Activated T-cell treated with anti-CD3 and anti-CD28 coated beads for 1 hour (primary cell): ENCODE results near the gene CSAD.
A peak's percentile ranks its signal among the peaks of the same experiment; 100 is the strongest.
"Not testable (repeated sequence)": the region's sequence is repeated elsewhere in the genome, so short reads cannot be mapped to it uniquely, and the experiment has no call there.

Experiments used
- DNase-seq: peaks from one replicate; pipeline ENCODE4 v3.0.0-alpha.2; 2020; ENCODE audit warnings: low read depth

Gene CSAD

DNA sequence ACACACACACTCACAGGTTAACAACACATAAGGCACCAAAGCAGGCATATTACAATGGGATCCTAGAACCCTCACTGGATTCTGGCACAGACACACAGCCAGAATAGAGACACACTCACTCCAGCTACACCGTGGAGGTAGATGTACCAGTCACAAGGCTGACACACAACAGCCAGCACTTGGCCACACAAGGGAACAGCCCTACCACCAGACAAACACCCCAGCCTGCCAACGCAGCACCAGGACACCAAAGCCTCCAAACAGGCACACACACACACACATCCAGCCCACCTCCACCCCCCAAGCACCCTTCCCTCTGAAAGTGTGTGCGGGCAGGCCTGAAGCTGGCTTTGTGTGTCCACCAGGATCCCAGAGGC lies 37.2 kb upstream of the CSAD start:
- no peak for DNase-seq

DNA sequence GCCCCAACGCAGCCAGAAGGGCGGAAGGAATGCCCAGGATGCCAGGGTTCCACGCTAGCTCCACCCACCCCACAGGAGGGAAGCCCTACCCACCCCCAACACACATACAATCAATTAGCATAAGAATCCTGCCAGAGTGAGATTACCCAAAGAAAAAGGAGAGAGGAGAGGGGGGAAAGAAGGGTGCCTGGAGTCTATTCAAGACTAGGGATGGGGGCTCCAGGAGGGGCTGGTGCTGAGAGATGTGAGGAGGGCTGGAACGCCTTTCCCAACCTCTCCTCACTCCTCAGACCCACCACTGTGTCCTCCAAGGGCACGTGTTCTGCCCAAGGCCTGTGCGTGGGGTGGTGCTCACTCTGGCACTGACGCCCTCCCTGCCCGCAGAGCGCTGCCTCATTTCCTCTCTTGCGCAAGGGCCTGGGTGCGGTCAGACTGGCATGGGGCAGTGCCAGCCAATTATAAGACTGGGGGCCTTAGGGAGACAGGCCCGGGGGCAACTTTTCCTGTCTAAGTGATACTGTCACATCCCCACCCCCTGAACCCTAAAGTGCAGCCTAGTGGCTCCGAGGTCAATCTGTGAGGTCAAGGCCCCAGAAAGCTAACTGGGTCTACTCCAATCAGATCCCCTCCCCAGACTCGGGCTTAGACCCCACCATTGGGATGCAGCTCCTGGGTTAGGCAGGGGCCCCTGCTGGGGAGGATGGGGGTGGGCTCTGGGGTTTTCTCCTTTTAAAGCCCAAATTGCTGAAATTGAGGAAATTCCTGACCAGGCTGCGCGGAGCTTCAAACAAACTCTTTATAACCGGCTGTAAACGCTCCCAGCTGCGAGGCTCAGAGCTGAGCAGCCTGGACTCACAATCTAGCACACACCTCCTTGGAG lies 36.6 kb upstream of the CSAD start:
- no peak for DNase-seq

DNA sequence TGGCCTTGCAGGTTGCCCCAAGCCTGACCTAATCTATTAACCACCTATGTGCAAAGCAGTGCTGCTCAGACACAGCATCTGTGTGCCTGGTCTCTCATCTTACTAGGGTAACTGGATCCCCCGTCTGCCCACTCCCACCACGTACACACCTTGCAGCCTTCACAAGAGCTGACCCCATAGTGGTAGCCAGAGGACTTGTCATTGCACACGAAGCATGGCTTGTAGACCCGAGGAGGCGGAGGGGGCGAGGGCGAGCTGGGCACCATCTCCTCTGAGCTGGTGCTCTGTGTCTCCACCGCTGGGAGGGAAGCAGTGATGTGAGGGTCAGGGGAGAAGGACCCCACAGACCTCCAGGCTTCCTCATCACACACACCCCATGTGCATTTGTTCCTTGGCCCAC lies 34.8 kb upstream of the CSAD start:
- no peak for DNase-seq

DNA sequence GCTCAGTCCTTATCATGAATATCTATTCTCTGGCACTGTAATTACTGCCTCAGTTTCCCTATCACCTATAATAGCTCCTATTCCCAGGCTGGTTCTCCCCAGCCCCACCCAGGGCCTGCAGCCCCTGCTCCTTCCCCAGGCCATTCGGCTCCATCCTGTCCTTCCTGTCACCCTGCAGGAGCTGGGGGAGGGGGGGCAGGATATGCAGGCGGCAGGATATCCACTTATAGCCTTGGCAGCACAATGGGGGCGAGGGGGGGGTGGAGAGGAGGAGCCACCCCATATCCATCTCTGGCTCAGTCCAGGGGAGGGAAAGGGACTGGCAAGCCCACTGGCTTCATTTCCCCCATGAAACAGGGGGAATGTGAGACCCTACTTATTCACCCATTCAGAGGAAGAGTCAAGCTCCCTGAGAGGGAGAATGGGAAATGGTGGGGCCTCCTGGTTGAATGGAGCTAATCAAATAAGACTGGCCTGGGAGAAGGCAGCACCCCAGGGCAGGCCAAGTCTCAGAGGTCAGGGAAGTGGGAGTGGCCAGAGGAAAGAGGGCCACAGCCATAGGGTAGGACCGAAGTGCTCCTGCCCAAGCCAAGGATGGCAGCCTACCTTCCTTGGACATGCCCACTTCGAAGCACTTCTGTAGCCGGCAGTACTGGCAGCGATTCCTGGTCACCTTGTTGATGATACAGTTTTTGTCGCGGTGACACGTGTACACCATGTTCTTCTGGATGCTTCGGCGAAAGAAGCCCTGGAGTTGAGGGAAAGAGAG lies 34.1 kb upstream of the CSAD start:
- no peak for DNase-seq

DNA sequence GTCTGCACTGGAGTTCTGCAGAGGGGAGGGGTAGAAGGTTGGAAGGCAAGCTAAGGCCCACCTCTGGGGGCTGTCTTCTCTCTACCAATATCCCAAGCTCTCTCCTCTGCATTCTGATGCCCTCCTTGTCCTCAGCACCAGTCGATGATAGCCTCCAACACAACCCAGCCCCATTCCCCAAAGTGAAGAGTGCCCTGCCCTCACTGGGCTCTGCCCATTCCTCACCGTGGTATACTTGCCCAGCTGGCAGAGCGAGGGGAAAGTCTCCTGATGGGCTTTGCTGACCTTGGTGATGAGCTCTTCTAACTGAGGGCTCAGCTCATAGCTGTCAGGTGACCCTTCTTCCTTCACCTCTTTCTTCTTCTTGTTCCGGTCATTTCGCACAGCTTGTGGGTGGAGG lies 33.5 kb upstream of the CSAD start:
- no peak for DNase-seq

DNA sequence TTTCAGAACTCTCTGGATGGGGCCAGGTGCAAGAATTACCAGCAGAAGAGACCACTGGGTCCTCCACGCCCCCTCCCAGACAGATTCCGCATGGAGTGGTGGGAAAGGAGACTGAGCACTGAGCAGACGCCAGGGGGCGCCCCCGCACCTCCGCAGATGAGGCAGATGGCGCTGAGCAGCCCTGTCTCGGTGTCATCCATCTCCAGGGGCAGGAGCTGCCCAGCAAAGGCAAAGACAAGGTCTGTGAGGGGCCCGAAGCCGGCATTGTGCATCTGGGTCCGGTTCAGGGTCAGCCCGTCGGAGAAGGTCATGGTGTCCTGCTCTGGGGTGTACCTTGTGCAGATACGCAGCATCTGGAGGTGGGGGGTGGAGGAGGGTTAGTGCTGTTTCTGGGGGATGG lies 32.6 kb upstream of the CSAD start:
- DNase-seq, result peak; percentile 81

DNA sequence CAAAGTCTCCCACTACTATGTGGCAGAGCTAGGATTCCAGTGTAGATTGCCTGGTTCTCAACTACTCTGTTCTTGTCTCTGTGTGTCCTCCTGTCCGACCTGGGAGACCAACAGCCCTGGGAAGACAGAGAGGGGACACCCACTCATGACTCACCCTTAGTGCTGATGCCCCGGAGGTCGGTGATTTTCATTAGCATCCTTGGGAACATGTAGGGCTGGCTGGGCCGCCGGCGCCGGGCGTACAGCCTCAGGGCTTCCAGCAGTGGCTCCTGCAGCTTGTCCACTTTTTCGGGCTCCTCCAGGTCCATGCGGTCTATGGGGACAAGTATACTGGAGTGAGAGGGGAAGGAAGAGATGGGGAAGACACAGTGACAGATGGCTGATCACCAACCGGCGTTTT lies 32.2 kb upstream of the CSAD start:
- no peak for DNase-seq

DNA sequence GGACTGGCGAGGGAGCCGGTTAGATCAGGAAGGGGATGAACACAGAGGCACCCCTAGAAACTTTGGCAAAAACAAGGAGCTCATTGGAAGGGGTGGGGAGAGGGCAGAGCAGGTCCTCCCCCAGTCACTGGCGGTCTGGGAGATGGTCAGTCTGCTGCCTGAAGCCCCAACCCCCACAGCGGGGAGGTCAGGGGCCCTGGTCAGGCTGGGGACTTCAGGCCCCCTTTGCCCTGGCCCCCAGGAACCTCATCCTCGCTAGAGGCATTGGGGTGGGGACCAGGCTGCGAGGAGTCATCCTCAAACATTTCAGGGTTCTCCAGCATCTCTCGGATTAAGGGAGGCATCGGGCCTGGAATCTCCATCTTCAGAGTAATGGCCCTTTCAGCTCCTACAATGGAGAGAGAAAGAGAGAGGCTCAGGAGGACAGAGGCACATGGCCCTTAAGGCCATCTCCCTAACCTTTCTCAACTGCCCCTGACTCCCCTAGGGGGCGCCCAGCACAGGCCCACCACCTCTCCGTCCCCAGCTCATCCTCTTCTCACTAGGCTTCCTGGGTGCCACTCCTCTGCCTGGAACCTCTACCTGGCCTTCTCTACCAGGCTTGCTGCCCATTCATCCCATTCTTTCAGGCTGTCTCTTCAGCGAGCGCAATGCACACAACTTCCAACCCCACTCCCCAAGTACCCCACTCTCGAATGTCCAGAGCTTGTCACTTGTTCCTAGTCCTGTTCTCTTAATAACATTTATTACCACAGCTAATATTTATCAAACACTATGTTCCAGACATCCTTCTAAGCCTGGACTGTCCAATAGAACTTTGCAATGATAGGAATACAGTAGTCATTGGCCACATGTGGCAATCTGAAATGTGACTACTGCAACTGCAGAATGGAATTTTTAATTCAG lies 31.0 kb upstream of the CSAD start:
- no peak for DNase-seq

DNA sequence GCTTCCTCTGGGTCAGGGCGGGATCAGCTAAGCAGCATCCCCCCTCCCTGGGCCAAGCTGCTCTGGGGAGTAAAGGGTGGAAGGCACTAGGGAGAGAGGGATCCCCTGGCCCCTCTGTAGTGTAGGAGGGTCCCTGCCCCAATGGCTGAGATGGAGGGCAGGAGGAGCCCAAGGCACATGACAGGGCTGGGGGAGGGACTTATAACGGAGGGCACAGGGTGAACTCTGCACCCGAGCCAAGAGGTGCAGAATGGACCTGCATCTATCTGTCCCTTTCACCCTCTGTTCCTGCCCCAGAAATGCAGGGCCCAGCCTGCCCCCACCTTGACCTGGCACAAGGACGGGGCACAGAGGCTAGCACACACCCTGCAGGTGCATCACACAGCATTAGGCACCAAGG lies 30.1 kb upstream of the CSAD start:
- no peak for DNase-seq

DNA sequence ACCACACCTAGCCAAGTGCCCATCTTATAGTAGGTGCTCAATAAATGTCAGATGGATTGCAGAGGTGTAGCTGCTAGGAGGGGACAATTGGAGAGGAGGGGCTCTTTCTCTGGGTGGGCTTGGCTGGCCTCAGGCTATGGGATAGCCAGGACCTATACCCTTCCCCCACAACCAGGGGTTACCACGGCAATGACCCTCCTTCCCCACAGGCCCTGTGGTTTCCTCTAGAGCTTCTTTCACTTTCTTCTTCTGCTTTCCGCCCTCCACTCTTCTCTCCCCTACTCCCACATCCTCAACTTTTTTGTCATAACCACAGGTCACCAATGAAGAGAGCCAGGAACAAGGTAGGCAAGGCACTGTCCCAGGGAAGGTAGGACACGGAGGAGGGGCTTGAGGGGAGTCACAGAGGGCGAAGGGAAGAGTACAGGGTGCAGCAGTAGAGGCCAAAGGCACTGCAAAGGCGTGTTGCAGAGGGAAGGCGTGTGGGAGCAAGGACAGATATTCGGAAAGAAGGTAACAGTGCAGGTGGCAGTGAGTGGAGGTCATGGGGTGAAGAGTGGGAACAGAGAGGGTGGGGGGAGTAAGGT lies 28.2 kb upstream of the CSAD start:
- DNase-seq, result no peak

DNA sequence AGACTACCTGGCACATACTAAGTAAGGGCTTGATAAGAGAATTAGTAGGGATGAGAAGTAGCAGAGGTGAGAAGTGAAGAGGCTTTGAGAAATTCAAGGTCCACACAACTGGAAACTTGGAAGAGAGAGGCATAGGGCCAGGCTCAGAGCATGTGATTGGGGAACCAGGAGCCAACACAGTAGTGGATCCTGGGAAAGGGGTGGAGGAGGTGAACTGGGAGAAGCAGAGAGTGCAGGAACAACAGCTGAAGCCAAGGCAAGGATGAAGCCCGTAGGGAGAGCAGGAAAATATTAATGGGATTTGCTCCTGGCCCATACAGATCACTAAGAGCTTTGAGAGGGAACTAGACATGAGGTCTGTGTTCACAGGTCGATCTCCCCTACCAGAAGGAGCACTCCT lies 27.7 kb upstream of the CSAD start:
- DNase-seq, result no peak

DNA sequence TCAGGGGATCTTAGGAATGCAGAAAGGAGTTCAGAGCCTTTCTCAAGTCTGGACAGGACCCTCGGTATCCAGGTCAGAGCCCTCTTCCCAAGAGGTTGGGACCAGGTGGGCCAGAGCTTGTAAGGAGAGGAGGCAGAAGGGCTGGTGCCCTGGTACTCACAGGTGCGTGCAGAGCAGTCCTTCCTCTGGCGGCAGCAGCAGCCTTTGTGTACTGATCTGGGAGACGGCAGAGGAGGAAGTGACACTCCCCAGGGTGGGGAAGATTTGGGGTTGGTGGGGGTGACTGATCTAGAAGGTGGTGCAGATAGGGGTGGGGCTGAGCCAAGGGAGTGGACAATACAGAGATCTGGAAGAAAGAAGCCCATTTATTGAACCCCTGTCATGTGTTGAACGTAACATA lies 26.3 kb upstream of the CSAD start, which contains the start of gene ITGB7:
Gene ITGB7 (minus strand): TSS at position 210 of the 400 bp plus-strand sequence. CDS start 6,808 bp downstream, outside the sequence.
- peak; percentile 61 for DNase-seq

DNA sequence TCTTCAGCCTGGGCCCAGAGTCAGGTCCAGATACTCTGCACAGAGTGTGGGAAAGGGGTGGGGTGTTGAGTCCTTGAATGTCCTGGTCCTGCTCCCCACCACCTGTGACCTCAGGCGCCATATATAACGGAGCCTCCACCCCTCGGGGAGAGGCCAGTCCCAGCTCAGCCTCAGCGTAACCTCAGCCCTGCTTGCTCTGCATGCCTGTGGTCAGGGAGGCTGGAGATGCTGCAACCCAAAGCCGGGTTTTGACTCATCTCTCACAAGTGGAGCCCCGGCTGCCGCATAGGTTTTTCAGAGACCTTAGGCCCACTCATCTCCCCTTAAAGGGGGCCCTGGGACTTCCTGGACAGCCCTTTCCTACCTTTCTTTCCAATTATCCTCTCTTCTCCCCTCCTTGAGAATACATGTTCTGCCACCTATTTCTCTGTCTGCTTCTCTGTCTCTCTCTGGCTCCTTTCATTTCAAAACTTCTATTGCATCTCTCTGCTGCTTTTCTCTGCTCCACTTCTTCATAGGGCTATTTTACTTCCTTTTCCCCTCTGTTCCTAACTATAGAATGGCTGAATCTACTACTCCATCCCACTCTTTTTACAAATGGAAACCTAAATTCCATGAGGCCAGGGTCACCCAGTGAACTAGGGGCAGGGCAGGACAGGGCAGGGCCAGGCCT lies 25.2 kb upstream of the CSAD start:
- peak; percentile 35 for DNase-seq

DNA sequence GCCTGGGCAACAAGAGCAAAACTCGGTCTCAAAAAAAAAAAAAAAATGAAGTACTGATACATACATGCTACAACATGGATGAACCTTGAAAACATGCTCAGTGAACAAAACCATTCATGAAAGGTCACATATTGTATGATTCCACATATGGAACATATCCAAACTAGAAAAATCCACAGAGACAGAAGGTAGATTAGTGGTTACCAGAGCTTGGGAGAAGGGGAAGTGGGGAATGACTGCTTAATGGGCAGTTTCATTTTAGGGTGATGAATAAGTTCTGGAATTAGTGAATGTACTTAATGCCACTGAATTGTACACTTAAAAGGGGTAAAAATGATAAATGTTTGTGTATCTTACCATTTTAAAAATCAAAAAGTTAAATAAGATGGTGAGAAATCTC lies 23.6 kb upstream of the CSAD start:
- DNase-seq, result no peak

DNA sequence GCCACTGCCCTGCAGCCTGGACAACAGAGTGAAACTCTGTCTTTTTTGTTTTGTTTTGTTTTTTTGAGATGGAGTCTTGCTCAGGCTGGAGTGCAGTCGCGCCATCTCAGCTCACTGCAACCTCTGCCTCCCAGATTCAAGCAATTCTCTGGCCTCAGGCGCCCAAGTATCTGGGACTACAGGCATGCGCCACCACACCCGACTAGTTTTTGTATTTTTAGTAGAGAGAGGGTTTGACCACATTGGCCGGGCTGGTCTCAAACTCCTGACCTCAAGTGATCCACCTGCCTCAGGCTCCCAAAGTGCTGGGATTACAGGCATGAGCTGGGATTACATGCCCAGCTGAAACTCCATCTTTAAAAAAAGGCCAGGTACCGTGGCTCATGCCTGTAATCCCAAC lies 21.6 kb upstream of the CSAD start:
- not testable (repeated sequence) for DNase-seq

DNA sequence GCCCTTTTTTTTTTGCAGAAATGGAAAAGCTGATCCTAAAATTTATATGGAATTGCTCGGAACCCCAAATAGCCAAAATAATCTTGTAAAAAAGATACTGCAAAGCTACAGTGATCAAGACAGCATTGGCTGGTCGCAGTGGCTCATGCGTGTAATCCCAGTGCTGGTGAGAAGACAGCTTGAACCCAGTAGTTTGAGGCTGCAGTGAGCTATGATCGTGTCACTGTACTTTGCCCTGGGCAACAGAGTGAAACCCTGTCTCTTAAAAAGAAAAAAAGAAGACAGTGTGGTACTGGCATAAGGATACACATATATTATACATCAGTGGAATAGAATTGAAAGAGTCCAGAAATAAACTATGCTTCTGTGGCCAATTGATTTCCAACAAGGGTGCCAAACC lies 20.9 kb upstream of the CSAD start:
- no peak for DNase-seq

DNA sequence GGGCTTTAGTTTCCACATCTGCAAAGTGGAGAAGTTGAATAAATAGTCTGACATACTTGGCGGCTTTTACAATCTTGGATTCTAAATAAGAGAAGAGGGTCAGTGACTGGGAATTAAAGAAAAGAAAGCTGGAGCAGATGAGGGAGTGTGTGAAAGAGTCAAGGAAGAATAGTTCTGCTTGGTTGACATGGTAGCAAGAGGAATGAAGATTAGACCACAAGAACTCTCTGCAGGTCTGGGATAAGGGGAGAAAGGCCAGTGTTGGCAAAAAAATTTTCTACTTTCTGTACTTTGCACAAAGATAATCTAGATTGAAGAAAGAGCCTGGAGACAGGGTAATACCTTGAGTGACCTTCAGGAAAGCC lies 20.4 kb upstream of the CSAD start:
- DNase-seq, result no peak

DNA sequence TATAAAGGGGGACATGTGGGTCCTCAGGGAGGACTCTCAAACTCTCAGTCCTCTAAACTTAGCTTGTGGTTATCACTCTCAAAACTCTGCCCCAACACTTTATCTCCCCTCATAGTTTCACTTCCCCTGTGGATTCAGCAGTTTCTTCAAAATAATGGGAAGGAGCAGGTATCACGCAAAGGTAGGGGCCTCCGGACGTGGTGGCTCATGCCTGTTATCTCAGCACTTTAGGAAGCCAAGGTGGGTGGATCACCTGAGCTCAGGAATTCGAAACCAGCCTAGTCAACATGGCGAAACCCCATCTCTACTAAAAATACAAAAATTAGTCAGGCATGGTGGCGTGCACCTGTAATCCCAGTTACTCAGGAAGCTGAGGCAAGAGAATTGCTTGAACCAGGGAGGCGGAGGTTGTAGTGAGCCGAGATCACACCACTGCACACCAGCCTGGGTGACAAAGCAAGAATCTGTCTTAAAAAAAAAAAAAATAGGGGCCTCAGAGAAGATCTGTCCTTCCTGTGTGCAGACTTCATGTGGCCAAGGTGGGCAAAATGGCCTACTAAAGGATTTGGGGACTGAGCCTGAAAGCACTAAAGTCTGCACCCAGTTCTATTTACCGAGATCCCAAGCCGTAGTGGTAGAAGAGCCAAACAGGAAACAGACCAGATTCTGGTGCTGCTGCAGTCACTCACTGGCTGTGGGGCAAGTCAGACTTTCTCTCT lies 19.9 kb upstream of the CSAD start:
- no peak for DNase-seq

DNA sequence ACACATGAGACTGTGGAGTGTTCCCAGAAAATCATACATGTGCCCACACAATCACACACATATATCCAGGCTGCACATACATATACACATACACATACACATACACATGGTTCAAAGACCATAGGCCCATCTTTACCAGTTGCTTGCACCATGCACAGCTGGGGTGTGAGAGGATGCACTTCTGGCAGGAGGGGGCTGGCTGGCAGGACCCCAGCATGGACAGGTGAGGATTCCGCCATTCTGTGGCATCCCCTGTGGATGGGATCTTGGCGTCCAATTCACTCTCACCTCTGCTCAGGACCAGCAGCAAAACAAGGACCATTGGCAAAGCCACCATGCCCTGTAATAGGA lies 19.4 kb upstream of the CSAD start:
- DNase-seq, result no peak

DNA sequence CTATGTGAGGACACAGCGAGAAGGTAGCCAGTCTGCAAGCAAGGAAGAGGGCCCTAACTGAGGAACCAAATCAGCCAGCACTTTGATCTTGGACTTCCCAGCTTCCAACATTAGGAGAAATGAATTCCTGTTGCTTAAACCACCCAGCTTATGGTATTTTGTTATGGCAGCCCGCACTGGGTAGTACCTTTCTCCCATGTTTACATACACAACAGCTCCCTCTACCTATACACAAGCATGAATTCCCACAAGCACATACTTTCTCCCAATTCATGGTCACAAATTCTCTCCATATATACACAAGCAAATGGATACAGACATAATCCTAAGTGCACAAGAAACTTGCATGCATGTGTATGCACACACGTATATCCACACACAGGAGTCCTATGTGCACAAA lies 19.0 kb upstream of the CSAD start:
- DNase-seq, result no peak
